HL-60/S4 (cell line): ENCODE results near the gene TAX1BP3.
"Not testable (repeated sequence)": the region's sequence is repeated elsewhere in the genome, so short reads cannot be mapped to it uniquely, and the experiment has no call there.

Experiments used
- in situ Hi-C: fragments of 300-500 bp; cut with MboI; formaldehyde crosslinking; loops from 2 replicates; pipeline ENCODE4 v1.14.3; 2022; ENCODE audit warnings: low sequenced_read_pairs

TAX1BP3 gene

DNA sequence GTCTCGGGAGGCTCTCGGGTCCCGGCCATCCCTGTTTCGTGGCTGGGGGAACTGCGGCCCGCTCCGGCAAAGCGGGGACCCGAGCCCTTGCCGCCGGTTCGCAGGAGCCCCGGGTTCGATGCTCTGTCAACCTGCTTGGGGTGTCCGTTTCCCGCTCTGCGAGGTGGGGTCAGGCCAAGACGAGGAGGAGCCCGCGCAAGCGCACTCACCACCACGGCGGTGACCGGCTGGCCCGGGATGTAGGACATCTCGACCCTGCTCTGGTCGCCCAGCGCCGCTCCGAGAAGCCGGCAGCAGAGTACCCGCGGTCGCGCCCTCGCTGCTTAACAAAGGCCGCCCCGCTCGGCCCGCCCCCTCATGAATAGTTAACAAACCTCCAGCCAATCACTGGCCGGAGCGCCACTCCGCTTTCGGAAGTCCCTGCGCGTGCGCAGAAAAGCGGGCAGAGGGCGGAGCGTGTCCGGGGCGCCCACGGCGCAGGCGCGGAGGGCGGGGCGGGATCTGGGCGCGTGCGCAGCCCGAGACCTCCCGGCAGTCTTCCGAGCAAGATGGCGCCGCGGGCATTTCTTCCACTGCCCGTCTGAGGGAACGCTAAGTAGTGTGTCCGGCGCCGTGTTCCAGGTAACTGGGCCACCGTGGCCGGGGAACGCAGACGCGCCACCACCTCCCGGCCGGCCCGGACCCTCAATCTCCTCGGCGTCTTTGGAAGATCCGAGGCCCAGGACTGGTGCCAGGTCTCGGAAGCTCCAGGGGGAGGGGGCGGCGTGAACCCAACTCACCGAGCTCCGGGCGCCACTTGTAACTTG is at the start of gene TAX1BP3, which contains the start of gene EMC6:
Gene TAX1BP3 (minus strand): TSS at position 300 of the 806 bp plus-strand sequence. CDS start 52 bp downstream, at position 248.
Gene EMC6 (plus strand): TSS at position 534 of the 806 bp plus-strand sequence. CDS start 335 bp downstream, outside the sequence.
- in situ Hi-C loops: no loop called here

DNA sequence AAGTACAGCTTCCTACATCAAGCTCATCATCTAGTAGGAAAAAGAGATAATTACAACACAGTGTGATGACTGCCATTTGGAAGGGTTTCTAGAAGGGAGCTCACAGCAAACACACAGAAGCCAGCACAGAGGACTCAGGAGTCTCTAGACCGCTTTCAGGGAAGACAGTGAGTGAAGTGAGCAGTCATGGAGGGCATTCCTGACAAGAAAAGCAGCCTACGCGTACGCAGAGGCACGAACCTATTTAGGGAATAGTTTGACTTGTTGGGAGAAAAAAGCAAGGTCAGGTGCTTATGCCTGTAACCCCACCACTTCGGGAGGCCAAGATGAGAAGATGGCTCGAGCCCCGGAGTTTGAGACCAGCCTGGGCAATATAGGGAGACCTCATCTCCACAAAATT is 46.9 kb upstream of the TAX1BP3 start:
- in situ Hi-C loops: no loop called here

GRCh38 chr17:3712811-3713463 is 44.6 kb upstream of the TAX1BP3 start:
- in situ Hi-C loops: no loop called here

GRCh38 chr17:3710951-3711383 is 42.6 kb upstream of the TAX1BP3 start:
- in situ Hi-C loops: no loop called here

- in situ Hi-C loops: no loop called here
Observed at GRCh38 chr17:3708366-3708765, 40.0 kb upstream of the TAX1BP3 start.

- in situ Hi-C loops: not testable (repeated sequence)
Observed at GRCh38 chr17:3705718-3705984, 37.3 kb upstream of the TAX1BP3 start.

DNA sequence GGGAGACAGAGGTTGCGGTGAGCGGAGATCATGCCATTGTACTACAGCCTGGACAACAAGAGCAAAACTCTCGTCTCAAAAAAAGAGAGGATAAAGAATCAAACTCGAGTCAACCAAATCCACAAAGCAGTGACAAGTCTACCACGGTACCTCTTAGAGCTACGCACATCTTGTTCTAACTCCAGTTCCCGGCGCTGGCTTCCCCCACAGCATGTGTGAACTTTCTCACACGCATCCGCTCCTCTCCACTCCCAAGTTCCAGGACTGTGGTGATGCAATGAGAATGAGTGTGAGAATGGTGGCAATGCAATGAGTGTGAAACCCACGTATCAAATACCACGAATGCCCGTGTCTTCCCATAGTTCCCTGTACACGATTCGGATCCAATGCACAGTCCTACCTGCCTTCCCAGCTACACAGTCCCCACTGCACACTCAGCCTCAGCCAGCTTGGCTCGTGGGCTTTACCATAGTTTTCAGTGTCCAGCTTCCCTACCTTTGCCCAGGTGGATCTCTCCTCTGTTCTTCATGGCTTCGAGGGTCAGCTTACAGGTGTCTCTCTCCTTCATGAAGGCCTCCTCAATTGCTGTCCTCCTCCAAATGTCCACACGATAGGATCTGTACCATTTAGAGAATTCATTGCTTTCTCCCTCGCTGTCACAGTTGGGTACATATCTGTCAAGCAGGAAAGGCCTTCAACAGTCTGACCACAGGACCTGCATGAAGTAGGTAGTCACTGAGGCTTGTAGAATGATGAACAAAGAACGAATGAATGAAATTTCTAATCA is 36.7 kb upstream of the TAX1BP3 start:
- in situ Hi-C loops: no loop called here

- in situ Hi-C loops: not testable (repeated sequence)
Observed at GRCh38 chr17:3702041-3702539, 33.7 kb upstream of the TAX1BP3 start.

DNA sequence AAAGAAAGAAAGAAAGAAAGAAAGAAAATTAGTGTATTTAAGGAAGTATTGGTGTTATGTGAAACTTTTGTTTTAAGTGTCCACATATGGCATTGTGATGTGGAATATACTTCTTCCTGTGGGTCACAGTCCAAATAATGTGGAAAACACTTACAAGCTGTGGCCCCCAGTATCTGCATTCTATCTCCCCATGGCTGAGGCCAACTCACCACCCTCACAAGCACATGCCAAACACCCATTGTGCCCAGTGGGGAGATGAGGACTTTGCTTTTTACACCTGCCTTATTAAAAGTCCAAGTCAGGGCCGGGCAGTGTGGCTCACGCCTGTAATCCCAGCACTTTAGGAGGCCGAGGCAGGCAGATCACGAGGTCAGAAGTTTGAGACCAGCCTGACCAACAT is 31.6 kb upstream of the TAX1BP3 start:
- in situ Hi-C loops: no loop called here

DNA sequence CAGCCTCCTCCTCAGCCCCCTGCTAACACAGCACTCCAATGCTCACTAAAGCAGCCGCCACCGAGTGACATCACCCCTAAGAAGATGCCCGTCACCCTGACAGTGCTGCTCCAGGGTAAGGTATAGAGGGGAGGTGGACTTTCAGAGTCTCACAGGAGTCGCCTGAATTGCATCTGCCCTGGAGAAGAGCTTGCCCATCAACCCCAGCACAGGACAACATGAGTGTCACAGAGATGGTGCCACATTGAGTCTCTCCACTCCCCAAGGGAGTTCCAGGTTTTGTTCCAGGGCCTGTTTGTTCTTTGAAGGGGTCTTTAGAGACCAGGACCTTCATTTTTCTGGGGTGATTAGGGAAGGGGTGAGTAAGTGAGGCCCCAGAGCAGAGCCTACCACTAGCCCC is 29.8 kb upstream of the TAX1BP3 start:
- in situ Hi-C loops: no loop called here

DNA sequence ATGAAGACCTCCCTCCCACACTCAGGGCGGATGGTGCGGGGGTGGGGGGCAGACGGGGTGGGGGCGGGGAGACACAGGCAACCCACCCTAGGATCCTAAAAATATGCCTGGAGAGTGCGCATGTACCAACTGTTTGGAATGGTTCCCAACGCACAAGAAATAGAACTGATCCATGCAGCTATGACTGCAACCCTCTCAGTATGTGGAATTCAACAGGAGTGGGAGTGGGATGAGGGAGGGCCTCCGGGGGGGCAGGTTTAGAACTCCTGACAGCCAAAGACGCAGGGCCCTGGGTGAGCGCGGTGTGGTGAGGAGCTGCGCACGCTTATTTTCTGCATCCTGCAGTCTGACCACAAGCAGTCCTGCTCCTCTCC is 28.7 kb upstream of the TAX1BP3 start:
- in situ Hi-C loops: no loop called here

DNA sequence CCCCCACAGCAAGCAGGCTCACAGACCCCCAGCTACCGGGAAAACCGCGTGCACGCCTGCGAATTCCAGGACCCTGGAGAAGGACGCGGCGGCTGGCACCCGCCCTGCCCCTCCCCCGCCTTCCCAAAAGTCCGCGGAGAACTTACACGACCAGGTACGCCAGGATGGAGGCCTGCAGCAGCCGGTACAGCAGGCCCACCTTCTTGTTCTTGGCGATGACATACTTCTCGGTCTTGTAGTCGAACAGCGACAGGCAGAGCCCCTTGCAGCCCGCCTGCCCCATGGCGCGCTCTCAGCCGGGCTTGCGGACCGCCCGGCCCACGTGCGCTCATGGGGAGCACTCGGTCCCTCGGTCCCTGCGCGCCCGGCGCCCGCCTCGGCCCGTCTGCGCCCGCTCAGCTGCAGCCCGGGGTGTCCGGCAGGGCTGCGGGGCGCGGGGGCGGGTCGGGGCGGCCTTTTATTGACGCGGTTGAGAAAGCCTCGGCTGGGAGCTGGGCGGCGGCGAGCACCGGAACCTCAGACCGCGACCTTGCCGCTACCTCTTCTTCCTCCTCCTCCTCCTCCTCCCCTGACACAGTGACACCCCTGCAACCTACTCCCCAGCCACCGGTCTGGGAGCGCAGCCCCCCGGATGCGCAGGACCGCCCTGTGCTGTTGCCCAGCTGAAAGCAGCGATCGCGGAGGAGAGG is 27.5 kb upstream of the TAX1BP3 start, which contains the start of gene P2RX5:
Gene P2RX5 (minus strand): TSS at position 433 of the 689 bp plus-strand sequence. CDS start 150 bp downstream, at position 283.
- in situ Hi-C loops: no loop called here

GRCh38 chr17:3695129-3695722 is 26.8 kb upstream of the TAX1BP3 start:
- in situ Hi-C loops: no loop called here

GRCh38 chr17:3693829-3694231 is 25.5 kb upstream of the TAX1BP3 start:
- in situ Hi-C loops: no loop called here

DNA sequence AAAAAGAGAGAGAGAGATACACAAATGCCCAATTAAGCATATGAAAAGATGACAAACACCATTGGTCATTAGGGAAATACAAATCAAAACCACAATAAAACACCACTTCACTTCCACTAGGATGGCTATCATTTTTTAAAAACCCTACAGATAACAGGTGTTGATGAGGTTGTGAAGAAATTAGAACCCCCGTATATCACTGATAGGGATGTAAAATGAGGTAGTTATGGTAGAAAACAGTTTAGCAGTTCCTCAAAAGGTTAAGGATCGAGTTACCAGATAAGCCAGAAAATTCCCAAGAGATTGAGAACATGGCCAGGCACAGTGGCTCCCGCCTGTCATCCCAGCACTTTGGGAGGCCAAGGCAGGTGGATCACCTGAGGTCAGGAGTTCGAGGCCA is 24.8 kb upstream of the TAX1BP3 start:
- in situ Hi-C loops: no loop called here

DNA sequence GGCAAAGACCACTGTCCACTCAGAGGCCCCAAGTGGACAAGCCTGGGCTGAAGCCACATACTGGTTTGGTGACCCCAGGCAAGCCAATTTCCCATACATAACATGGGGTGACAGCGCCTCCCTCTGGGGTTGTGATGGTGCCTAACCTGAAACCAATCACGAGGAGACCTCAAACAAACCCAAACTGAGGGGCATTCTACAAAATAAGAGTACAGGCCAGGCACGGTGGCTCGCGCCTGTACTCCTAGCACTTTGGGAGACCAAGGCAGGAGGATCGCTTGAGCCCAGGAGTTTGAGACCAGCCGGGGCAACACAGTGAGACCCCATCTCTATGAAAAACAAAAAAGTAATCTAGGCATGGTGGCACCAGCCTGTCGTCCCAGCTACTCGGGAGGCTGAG is 24.0 kb upstream of the TAX1BP3 start:
- in situ Hi-C loops: no loop called here

- in situ Hi-C loops: no loop called here
Observed at GRCh38 chr17:3691617-3692067, 23.3 kb upstream of the TAX1BP3 start.

GRCh38 chr17:3690094-3690715 is 21.8 kb upstream of the TAX1BP3 start:
- in situ Hi-C loops: no loop called here

DNA sequence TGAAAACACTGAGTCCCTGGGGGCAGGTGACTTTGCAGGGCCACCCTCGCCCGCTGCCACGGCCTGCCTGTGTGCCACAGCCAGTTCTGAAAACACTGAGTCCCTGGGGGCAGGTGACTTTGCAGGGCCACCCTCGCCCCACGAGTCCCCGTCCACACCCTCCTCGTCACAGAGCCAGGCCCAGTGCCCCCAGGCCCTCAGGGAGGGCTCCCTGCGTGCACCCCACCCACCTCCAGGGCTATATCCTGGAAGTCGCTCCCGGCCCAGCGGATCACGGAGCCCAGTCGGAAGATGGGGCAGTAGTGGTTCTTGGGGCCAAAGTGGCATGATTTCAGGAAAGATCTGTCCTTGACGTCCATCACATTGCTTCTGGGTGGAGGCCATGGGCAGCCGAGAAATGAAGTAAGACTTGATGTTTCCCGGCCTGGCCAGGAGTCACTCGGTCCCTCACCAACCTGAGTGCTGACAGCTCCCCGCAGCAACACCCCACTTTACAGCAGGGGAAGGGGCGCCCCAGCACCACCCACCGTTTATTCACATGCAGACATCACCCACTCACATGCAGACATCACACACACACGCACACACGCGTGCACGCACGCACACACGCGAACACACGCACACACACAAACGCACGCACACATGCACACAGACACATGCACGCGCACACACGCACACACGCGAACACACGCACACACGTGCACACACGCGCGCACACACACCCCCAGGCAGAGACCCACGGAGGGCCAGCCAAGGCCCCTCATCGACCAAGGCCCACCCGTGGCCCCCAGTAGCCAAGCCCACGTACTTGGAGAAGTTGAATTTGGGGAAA is 21.1 kb upstream of the TAX1BP3 start:
- in situ Hi-C loops: no loop called here
